PC-9 (cell line): ENCODE data around the gene NTNG1.

ENCODE experiments used
- CTCF ChIP-seq: fragments of 200-600 bp; sonication (generic); conservative IDR thresholded peaks from 2 replicates; pipeline ENCODE4 v1.6.1; 2017; ENCODE audit warnings: mixed run types, antibody characterized with exemption, mild to moderate bottlenecking, moderate library complexity
- EZH2 ChIP-seq: fragments of 200-600 bp; sonication (generic); IDR thresholded peaks from 2 replicates; pipeline ENCODE4 v1.8.0; 2017; ENCODE audit warnings: antibody characterized with exemption, low read depth

- TF ChIP-seq CTCF (no peak), EZH2 (no peak)
These were observed 2.7 kb upstream of the NTNG1 start for GRCh38 chr1:107138166-107138565.
